ENCODE measurements around the gene LRIT1. TPM values are rescaled to one million over a fixed set of nuclear protein-coding genes. Genes with fewer than 3 reads are reported as not detected.

The LRIT1 gene
- total RNA-seq, 2 experiments from 2014 or later = not detected

DNA sequence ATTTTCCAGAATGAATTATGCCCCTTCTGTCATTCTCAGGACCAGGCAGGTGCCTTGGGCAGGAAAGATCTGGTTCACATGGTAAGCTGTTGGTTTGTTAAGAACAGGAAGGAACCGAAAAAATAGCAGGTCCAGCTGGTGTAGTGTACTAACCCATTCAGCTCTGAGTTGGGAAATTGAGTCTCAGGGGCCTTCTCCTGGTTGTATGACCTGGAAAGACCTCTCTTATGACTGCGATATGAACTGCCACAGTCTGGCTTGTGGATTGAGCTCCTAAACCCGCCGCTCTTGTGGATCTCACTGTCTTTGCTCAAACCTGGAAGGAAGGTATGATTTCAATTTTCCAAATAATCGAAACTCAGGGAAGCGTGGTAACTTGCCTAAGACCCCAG lies 4.5 kb downstream of the LRIT1 start:
- Mint-ChIP-seq H3K4me1 (ENCODE audit: low read depth) (no peaks in the 10 kb centered on the region), H3K27me3 (peaks cover 16% of the 10 kb centered on the region), H3K36me3 (ENCODE audit: low read depth) (no peaks in the 10 kb centered on the region), H3K4me3 (no peak overlapping the region), H3K9me3 (no peaks in the 10 kb centered on the region), H3K27ac (no peak overlapping the region)
- Histone ChIP-seq H3K27me3 (ENCODE audit: control insufficient read depth in 1 of 2, insufficient read depth in 2 of 2, low read length in 2 of 2) (peaks cover 0 to 5% of the 10 kb centered on the region in 2 experiments), H3K36me3 (ENCODE audit: insufficient read depth, low read length) (no peaks in the 10 kb centered on the region), H3K9me3 (ENCODE audit: control insufficient read depth in 1 of 2, insufficient read depth in 1 of 2, low read length in 2 of 2) (peaks cover 0 to 8% of the 10 kb centered on the region in 2 experiments), H3K27ac (ENCODE audit: low read depth in 1 of 2, low read length in 2 of 2) (no peak overlapping the region), H3K4me3 (ENCODE audit: low read length) (no peak overlapping the region), H3K4me1 (ENCODE audit: insufficient read depth, low read length) (no peaks in the 10 kb centered on the region)
- POLR2A ChIA-PET = no interaction called here
- CTCF ChIA-PET = no interaction called here
- TF ChIP-seq CTCF (IDR thresholded peaks at IDR 0.05) = no peak
- intact Hi-C loops (cut with DNase I, micrococcal nuclease) = no loop called here
- DNase-seq = no peak
- no peak for ATAC-seq (ENCODE audit: poor library complexity)

GRCh38 chr10:84235096-84235495 lies 6.2 kb downstream of the LRIT1 start:
- Mint-ChIP-seq H3K36me3 (ENCODE audit: low read depth) (no peaks in the 10 kb centered on the region), H3K27ac (no peak overlapping the region), H3K9me3 (no peaks in the 10 kb centered on the region), H3K4me3 (no peak overlapping the region), H3K4me1 (ENCODE audit: low read depth) (no peaks in the 10 kb centered on the region), H3K27me3 (peaks cover 26% of the 10 kb centered on the region)
- intact Hi-C loops (cut with DNase I, micrococcal nuclease) = no loop called here
- ChIA-PET POLR2A (no interaction called here), CTCF (no interaction called here)
- Histone ChIP-seq H3K27me3 (ENCODE audit: control insufficient read depth in 1 of 2, insufficient read depth in 2 of 2, low read length in 2 of 2) (peaks cover 0 to 10% of the 10 kb centered on the region in 2 experiments), H3K9me3 (ENCODE audit: control insufficient read depth in 1 of 2, insufficient read depth in 1 of 2, low read length in 2 of 2) (peaks cover 0 to 8% of the 10 kb centered on the region in 2 experiments), H3K36me3 (ENCODE audit: insufficient read depth, low read length) (no peaks in the 10 kb centered on the region), H3K4me1 (ENCODE audit: insufficient read depth, low read length) (no peaks in the 10 kb centered on the region), H3K4me3 (ENCODE audit: low read length) (no peak overlapping the region), H3K27ac (ENCODE audit: low read depth in 1 of 2, low read length in 2 of 2) (no peak overlapping the region)
- ATAC-seq (ENCODE audit: poor library complexity) (no peak), DNase-seq (no peak)
- no peak for TF ChIP-seq CTCF (IDR thresholded peaks at IDR 0.05)

DNA sequence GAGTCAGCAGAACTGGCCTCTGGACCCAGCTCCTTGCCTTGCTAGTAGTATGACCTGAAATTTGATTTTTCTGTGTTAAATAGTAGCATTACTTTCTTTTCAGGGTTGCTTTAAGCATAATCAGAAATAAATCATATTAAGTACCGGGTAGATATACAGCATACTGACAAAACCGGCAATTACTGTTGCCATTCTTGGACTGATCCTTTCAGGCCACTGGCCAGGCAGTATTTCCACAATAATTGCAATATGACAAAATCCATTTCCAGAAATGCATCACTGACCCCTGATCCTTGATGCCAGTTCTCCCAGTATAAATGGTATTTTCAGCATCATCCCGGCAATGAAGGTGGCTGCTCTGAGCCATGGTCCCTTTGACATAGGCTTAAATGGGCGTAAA lies 6.9 kb downstream of the LRIT1 start:
- Histone ChIP-seq H3K27ac (ENCODE audit: low read depth in 1 of 2, low read length in 2 of 2) (no peak overlapping the region), H3K27me3 (ENCODE audit: control insufficient read depth in 1 of 2, insufficient read depth in 2 of 2, low read length in 2 of 2) (peaks cover 0 to 10% of the 10 kb centered on the region in 2 experiments), H3K4me1 (ENCODE audit: insufficient read depth, low read length) (no peaks in the 10 kb centered on the region), H3K9me3 (ENCODE audit: control insufficient read depth in 1 of 2, insufficient read depth in 1 of 2, low read length in 2 of 2) (peaks cover 0 to 8% of the 10 kb centered on the region in 2 experiments), H3K36me3 (ENCODE audit: insufficient read depth, low read length) (no peaks in the 10 kb centered on the region), H3K4me3 (ENCODE audit: low read length) (no peak overlapping the region)
- ChIA-PET CTCF (no interaction called here), POLR2A (no interaction called here)
- H3K4me3 Mint-ChIP-seq = no peak overlapping the region
- DNase-seq (no peak), ATAC-seq (ENCODE audit: poor library complexity) (no peak)
- H3K4me1 Mint-ChIP-seq (ENCODE audit: low read depth) = no peaks in the 10 kb centered on the region
- peaks cover 27% of the 10 kb centered on the region for H3K27me3 Mint-ChIP-seq
- no peaks in the 10 kb centered on the region for H3K9me3 Mint-ChIP-seq
- no peaks in the 10 kb centered on the region for H3K36me3 Mint-ChIP-seq (ENCODE audit: low read depth)
- TF ChIP-seq CTCF (IDR thresholded peaks at IDR 0.05) = no peak
- no peak overlapping the region for H3K27ac Mint-ChIP-seq
- intact Hi-C loops (cut with DNase I, micrococcal nuclease) = no loop called here

Data from CD4-positive, alpha-beta T cell (primary cell).